ENCODE measurements around the gene LAMTOR1. TPM values are rescaled to one million over a fixed set of nuclear protein-coding genes. Genes with fewer than 3 reads are reported as not detected.
"Not testable (repeated sequence)": the region's sequence is repeated elsewhere in the genome, so short reads cannot be mapped to it uniquely, and the experiment has no call there.

Gene LAMTOR1
- polyA plus RNA-seq, 1 donor (not counting 4 experiments of a cell fraction or from before 2014, with no cell fraction given) = 88.5 TPM

DNA sequence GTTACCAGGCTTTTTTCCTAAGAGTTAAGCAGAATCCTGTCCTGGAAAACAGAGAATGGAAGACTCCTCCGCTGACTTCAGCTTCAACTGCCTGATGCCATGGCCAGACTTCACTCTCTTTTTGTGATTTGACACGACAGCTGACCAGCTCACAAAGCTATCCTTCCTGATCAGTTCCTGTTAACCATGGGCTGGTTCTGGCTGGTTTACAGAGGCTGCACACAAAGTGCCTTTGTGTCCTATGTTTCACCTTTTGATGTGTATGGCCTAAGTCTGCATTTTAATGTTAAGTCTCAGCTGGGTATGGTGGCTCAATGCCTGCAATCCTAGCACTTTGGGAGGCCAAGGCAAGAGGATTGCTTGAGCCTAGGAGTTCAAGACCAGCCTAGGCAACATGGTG is 43.5 kb upstream of the LAMTOR1 start:
- no peak overlapping the region for H3K9ac ChIP-seq (ENCODE audit: control insufficient read depth, extremely low read depth, insufficient read depth, low read length)
- dilution Hi-C loops (cut with MboI; ENCODE audit: extremely low pct_ligation_motif_present, low sequenced_read_pairs) = no loop called here
- H3K36me3 ChIP-seq (ENCODE audit: control insufficient read depth in 2 of 2, extremely low read depth in 1 of 2, insufficient read depth in 2 of 2, low read length in 2 of 2) = peaks cover 8 to 17% of the 10 kb centered on the region in 2 experiments
- H4K20me1 ChIP-seq (ENCODE audit: control insufficient read depth, extremely low read depth, insufficient read depth, low read length) = no peaks in the 10 kb centered on the region
- no peak overlapping the region for H3K4me2 ChIP-seq (ENCODE audit: control insufficient read depth, extremely low read depth, insufficient read depth, low read depth, low read length)
- no peaks in the 10 kb centered on the region for H3K27me3 ChIP-seq (ENCODE audit: control insufficient read depth, extremely low read depth, insufficient read depth, low read length)
- peaks cover 30% of the 10 kb centered on the region for H3K4me1 ChIP-seq (ENCODE audit: control insufficient read depth, extremely low read depth, insufficient read depth, low read length)
- FAIRE-seq (no peak), DNase-seq (ENCODE audit: low read depth, low spot score) (no peak)
- TF ChIP-seq EZH2 (IDR thresholded peaks at IDR 0.05; ENCODE audit: low read length) (no peak), CTCF (optimal IDR thresholded peaks at IDR 0.05 in 1 of 3, IDR thresholded peaks at IDR 0.05 in 1 of 3, conservative IDR thresholded peaks at IDR 0.05 in 1 of 3; ENCODE audit: extremely low read depth in 1 of 3, insufficient read depth in 2 of 3, low read length in 3 of 3) (no peak)
- no peaks in the 10 kb centered on the region for H3K9me3 ChIP-seq (ENCODE audit: control insufficient read depth, low read depth, low read length)
- no peak overlapping the region for H3K4me3 ChIP-seq (ENCODE audit: control insufficient read depth in 2 of 3, extremely low read depth in 1 of 3, insufficient read depth in 2 of 3, low read depth in 1 of 3, low read length in 3 of 3)
- H3K79me2 ChIP-seq (ENCODE audit: control insufficient read depth, insufficient read depth, low read length) = peaks cover 10% of the 10 kb centered on the region
- H2AFZ ChIP-seq (ENCODE audit: control insufficient read depth, low read length) = no peak overlapping the region
- H3K9me1 ChIP-seq (ENCODE audit: control insufficient read depth, extremely low read depth, insufficient read depth, low read length) = no peaks in the 10 kb centered on the region
- H3K27ac ChIP-seq (ENCODE audit: control insufficient read depth, insufficient read depth, low read length) = no peak overlapping the region

DNA sequence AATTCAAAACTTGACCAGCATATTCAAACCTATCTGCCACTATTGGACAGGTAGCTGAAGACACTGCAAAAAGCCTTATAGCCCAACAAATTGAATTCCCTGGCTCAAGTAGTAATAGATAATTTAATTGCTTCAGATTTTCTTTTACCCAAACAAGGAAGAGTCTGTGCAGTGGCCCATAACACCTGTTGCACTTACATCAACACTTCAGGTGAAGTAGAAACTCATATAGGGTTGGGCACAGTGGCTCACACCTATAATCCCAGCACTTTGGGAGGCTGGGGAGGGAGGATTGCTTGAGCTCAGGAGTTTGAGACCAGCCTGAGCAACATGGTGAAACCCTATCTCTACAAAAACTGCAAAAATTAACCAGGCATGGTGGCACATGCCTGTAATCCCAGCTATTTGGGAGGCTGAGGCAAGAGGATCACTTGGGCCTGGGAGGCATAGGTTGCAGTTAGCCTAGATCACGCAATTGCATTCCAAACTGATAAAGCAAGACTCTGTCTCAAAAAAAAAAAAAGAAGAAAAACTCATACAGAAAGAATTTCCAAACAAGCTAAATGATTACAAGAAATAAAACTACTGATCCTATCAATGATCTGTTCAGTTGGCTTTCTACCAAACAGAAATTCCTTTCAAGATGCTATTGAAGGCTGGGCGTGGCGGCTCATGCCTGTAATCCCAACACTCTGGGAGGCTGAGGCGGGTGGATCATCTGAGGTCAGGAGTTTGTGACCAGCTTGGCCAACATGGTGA is 41.9 kb upstream of the LAMTOR1 start:
- no peak overlapping the region for H3K4me3 ChIP-seq (ENCODE audit: control insufficient read depth in 2 of 3, extremely low read depth in 1 of 3, insufficient read depth in 2 of 3, low read depth in 1 of 3, low read length in 3 of 3)
- TF ChIP-seq EZH2 (IDR thresholded peaks at IDR 0.05; ENCODE audit: low read length) (no peak), CTCF (optimal IDR thresholded peaks at IDR 0.05 in 1 of 3, IDR thresholded peaks at IDR 0.05 in 1 of 3, conservative IDR thresholded peaks at IDR 0.05 in 1 of 3; ENCODE audit: extremely low read depth in 1 of 3, insufficient read depth in 2 of 3, low read length in 3 of 3) (no peak)
- dilution Hi-C loops (cut with MboI; ENCODE audit: extremely low pct_ligation_motif_present, low sequenced_read_pairs) = no loop called here
- H3K9ac ChIP-seq (ENCODE audit: control insufficient read depth, extremely low read depth, insufficient read depth, low read length) = peak overlapping the region; percentile 7
- H2AFZ ChIP-seq (ENCODE audit: control insufficient read depth, low read length) = no peak overlapping the region
- H3K36me3 ChIP-seq (ENCODE audit: control insufficient read depth in 2 of 2, extremely low read depth in 1 of 2, insufficient read depth in 2 of 2, low read length in 2 of 2) = peaks cover 9 to 17% of the 10 kb centered on the region in 2 experiments
- FAIRE-seq = peak; percentile 55
- H3K27ac ChIP-seq (ENCODE audit: control insufficient read depth, insufficient read depth, low read length) = peak overlapping the region; percentile 60
- peak; percentile 77 for DNase-seq (ENCODE audit: low read depth, low spot score)
- H3K79me2 ChIP-seq (ENCODE audit: control insufficient read depth, insufficient read depth, low read length) = peaks cover 2% of the 10 kb centered on the region
- no peaks in the 10 kb centered on the region for H3K27me3 ChIP-seq (ENCODE audit: control insufficient read depth, extremely low read depth, insufficient read depth, low read length)
- H3K9me3 ChIP-seq (ENCODE audit: control insufficient read depth, low read depth, low read length) = no peaks in the 10 kb centered on the region
- no peaks in the 10 kb centered on the region for H4K20me1 ChIP-seq (ENCODE audit: control insufficient read depth, extremely low read depth, insufficient read depth, low read length)
- H3K4me2 ChIP-seq (ENCODE audit: control insufficient read depth, extremely low read depth, insufficient read depth, low read depth, low read length) = peak overlapping the region; percentile 12
- peaks cover 43% of the 10 kb centered on the region for H3K4me1 ChIP-seq (ENCODE audit: control insufficient read depth, extremely low read depth, insufficient read depth, low read length)
- H3K9me1 ChIP-seq (ENCODE audit: control insufficient read depth, extremely low read depth, insufficient read depth, low read length) = no peaks in the 10 kb centered on the region

GRCh38 chr11:72142543-72142942 is 39.4 kb upstream of the LAMTOR1 start:
- DNase-seq (ENCODE audit: low read depth, low spot score); H4K20me1 ChIP-seq (ENCODE audit: control insufficient read depth, extremely low read depth, insufficient read depth, low read length); H3K4me3 ChIP-seq (ENCODE audit: control insufficient read depth in 2 of 3, extremely low read depth in 1 of 3, insufficient read depth in 2 of 3, low read depth in 1 of 3, low read length in 3 of 3); dilution Hi-C loops (cut with MboI; ENCODE audit: extremely low pct_ligation_motif_present, low sequenced_read_pairs); H3K9me1 ChIP-seq (ENCODE audit: control insufficient read depth, extremely low read depth, insufficient read depth, low read length); H3K9me3 ChIP-seq (ENCODE audit: control insufficient read depth, low read depth, low read length); H3K79me2 ChIP-seq (ENCODE audit: control insufficient read depth, insufficient read depth, low read length); H3K27me3 ChIP-seq (ENCODE audit: control insufficient read depth, extremely low read depth, insufficient read depth, low read length); H3K9ac ChIP-seq (ENCODE audit: control insufficient read depth, extremely low read depth, insufficient read depth, low read length); H2AFZ ChIP-seq (ENCODE audit: control insufficient read depth, low read length): not testable (repeated sequence)
- Histone ChIP-seq H3K36me3 (ENCODE audit: control insufficient read depth in 2 of 2, extremely low read depth in 1 of 2, insufficient read depth in 2 of 2, low read length in 2 of 2) (peaks cover 16% of the 10 kb centered on the region in 2 experiments), H3K27ac (ENCODE audit: control insufficient read depth, insufficient read depth, low read length) (peak overlapping the region; percentile 84), H3K4me2 (ENCODE audit: control insufficient read depth, extremely low read depth, insufficient read depth, low read depth, low read length) (peak overlapping the region; percentile 74), H3K4me1 (ENCODE audit: control insufficient read depth, extremely low read depth, insufficient read depth, low read length) (peaks cover 47% of the 10 kb centered on the region)
- FAIRE-seq = peak; percentile 100

- Histone ChIP-seq H3K9ac (ENCODE audit: control insufficient read depth, extremely low read depth, insufficient read depth, low read length) (peak overlapping the region; percentile 65), H3K36me3 (ENCODE audit: control insufficient read depth in 2 of 2, extremely low read depth in 1 of 2, insufficient read depth in 2 of 2, low read length in 2 of 2) (peaks cover 13 to 15% of the 10 kb centered on the region in 2 experiments), H3K4me2 (ENCODE audit: control insufficient read depth, extremely low read depth, insufficient read depth, low read depth, low read length) (peak overlapping the region; percentile 74), H3K4me1 (ENCODE audit: control insufficient read depth, extremely low read depth, insufficient read depth, low read length) (peaks cover 50% of the 10 kb centered on the region), H3K27ac (ENCODE audit: control insufficient read depth, insufficient read depth, low read length) (peak overlapping the region; percentile 84)
- H2AFZ ChIP-seq (ENCODE audit: control insufficient read depth, low read length); H3K4me3 ChIP-seq (ENCODE audit: control insufficient read depth in 2 of 3, extremely low read depth in 1 of 3, insufficient read depth in 2 of 3, low read depth in 1 of 3, low read length in 3 of 3); H4K20me1 ChIP-seq (ENCODE audit: control insufficient read depth, extremely low read depth, insufficient read depth, low read length); dilution Hi-C loops (cut with MboI; ENCODE audit: extremely low pct_ligation_motif_present, low sequenced_read_pairs); H3K27me3 ChIP-seq (ENCODE audit: control insufficient read depth, extremely low read depth, insufficient read depth, low read length); FAIRE-seq; H3K79me2 ChIP-seq (ENCODE audit: control insufficient read depth, insufficient read depth, low read length); H3K9me1 ChIP-seq (ENCODE audit: control insufficient read depth, extremely low read depth, insufficient read depth, low read length); H3K9me3 ChIP-seq (ENCODE audit: control insufficient read depth, low read depth, low read length): not testable (repeated sequence)
- DNase-seq (ENCODE audit: low read depth, low spot score) = peak; percentile 67
Observed at GRCh38 chr11:72142086-72142485, 39.0 kb upstream of the LAMTOR1 start.
